Activated CD4-positive, CD25-positive, alpha-beta regulatory T cell (primary cell): ENCODE results near the gene FAM118A.
"Not testable (repeated sequence)": the region's sequence is repeated elsewhere in the genome, so short reads cannot be mapped to it uniquely, and the experiment has no call there.

ENCODE experiments used
- DNase-seq, 4 experiments: peaks; one replicate each; lab custom pipeline; 2025; lab: John Stamatoyannopoulos, UW

Gene FAM118A

GRCh38 chr22:45284705-45285262, 24.9 kb upstream of the FAM118A start, which contains the start of gene UPK3A:
Gene UPK3A, plus strand, starts transcription at chr22:45284949. Its CDS starts 65 bp downstream, at chr22:45285014.
- peak; percentile 29 to 41 (median 36) for DNase-seq

GRCh38 chr22:45285263-45286058, 24.3 kb upstream of the FAM118A start:
- no peak for DNase-seq

- DNase-seq = no peak
Measured at GRCh38 chr22:45286854-45287551, 22.7 kb upstream of the FAM118A start.

DNA sequence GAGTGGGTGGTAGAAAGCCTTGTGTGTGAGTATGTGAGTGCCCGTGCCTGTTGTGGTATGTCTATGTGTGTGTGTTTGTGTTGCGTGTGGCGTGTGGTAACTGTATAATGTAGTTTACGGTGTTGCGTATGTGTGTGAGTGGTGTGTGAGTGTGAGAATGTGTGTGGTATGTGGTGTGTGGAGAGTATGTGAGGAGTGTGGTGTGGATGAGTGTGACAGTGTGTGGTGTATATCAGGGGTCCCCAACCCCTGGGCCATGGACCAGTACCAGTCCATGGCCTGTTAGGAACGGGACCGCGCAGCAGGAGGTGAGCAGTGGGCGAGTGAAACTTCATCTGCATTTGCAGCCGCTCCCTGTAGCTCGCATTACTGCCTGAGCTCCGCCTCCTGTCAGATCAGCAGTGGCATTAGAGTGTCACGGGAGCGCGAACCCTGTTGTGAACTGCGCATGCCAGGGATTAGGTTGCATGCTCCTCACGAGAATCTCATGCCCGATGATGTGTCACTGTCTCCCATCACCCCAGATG, 19.3 kb upstream of the FAM118A start:
- no peak for DNase-seq

- no peak for DNase-seq
Measured at GRCh38 chr22:45291061-45291930, 18.4 kb upstream of the FAM118A start.

DNA sequence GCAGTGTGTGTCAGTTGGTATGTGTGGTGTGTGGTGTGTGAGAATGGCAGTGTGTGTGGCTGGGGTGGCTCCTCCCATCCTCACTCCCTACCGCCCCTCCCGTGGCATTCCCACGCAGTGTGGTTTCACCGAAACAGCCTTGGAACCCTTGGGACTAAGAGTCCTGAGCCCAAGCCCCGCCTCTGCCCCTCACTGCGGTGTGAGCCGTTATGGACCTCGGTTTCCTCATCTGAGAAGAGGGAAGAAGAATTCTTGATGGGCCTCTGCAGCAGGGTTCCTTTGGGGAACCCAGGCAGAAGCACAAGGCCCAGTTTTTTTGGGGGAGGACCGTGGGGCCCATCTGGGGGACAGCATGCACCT, 17.8 kb upstream of the FAM118A start:
- no peak for DNase-seq

GRCh38 chr22:45292731-45293442, 16.8 kb upstream of the FAM118A start:
- DNase-seq = no peak

DNA sequence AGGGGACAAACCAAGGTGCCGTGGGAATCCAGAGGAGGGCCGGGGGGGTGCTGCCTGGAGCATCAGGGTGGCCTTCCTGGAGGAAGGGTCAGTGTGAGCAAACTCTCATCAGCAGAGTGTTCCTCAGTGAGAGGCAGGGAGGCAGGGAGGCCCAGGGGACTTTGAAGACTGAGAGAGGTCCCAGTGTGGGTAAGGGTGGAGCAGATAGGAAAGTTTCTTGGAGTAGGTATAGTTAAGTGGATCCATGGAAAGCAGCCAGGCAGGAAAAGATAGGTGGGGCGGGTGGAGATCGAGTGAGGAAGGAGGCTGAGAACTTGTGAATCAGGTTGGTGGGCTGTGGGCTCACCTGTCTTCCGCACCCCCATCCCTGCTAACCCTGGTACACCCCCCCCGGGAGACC, 15.7 kb upstream of the FAM118A start:
- no peak for DNase-seq

- not testable (repeated sequence) for DNase-seq
Measured at GRCh38 chr22:45295004-45295403, 14.7 kb upstream of the FAM118A start.

- DNase-seq = no peak
Measured at GRCh38 chr22:45295492-45295891, 14.2 kb upstream of the FAM118A start.

- peak in 1 of 4 experiments; percentile 10 for DNase-seq
Measured at GRCh38 chr22:45296628-45297297, 13.0 kb upstream of the FAM118A start.

- DNase-seq = no peak
Measured at GRCh38 chr22:45298934-45299505, 10.7 kb upstream of the FAM118A start.

- DNase-seq = no peak
Measured at GRCh38 chr22:45302751-45303150, 7.0 kb upstream of the FAM118A start.

DNA sequence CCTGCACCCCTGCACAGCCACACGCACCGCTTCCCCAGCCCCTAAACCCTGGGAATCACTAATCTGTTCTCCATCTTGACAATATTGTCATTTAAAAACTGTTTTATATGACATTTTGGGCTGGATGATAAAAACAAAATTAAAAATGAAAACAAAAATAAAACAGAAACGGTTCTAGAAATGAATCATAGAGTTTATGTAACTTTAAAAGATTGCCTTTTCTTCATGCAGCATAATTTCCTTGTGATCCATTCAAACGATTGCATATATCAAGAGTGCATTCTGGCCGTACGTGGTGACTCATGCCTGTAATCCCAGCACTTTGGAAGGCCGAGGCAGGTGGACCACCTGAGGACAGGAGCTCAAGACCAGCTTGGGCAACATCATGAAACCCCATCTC, 6.6 kb upstream of the FAM118A start:
- DNase-seq = no peak

GRCh38 chr22:45304971-45305370, 4.8 kb upstream of the FAM118A start:
- DNase-seq = no peak

DNA sequence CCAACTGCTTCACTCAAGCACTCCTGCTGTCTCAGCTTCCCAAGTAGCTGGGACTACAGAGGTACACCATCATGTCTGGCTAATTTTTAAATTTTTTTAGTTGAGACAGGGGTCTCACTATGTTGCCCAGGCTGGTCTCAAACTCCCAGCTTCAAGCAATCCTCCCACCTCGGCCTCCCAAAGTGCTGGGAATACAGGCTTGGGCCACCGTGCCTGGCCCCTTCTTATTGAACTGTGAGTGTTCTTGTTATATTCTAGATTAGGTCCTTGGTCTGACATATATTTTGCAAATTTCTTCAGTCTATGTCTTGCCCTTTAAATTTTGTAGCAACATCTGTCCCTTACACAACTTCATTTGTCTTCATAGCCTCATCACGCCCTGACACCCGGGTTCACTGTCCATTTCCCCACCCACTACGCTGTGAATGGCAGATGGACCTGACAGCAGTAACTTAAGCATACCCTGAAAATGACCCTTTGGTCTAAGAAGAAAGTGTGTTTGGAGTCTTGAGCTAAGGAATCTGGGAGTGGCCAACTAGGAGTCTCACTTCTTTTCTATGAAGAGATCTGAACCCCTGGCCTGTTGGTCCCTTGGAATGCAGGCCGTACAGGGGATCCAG, 4.2 kb upstream of the FAM118A start:
- DNase-seq = no peak

GRCh38 chr22:45306139-45306538, 3.6 kb upstream of the FAM118A start:
- DNase-seq = no peak

DNA sequence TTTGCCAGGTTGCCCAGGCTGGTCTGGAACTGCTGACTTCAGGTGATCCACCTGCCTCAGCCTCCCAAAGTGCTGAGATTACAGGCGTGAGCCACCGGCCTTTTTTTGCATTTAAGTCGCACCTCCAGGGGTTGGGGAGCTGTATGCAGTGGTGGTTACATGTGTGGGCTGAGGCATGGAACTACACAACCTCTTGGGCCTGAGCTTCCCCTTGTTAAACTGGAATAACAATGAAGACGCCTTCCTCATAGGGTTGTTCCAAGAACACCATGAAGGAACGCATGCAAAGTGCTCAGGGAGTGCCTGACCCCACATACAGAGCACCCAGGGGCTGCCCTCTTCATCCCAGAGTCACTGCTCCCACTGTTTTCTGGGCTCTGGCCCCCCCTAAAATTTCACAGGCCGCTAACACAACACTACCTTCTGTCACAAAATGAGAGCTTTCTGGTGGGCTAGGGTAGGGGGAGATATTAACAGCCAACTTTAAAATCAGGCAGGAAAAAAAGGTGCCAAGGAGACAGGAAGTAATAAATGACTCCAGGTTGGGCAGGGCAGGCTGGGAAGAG, 1.3 kb upstream of the FAM118A start:
- no peak for DNase-seq

DNA sequence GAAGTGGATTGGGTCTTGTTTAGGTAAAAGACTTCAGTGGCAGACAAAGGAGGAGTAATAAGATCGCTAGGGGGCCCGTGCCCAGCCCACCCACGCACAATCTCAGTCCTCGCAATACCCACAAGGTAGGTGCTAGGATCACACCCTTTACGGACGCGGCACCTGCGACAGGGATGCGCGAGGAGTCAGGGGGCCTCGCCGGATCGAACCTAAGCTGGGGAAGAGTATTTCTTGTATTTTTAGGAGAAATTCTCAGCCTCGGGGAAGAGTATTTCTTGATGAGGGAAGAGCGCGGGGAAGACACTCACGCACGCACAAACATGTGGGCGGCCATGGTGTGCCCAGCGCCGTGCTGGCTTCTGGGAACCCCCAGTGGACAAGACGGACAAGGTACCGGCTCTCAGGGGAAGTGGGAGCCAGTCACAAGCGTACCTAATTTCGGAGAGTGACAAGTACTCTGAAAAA, 745 bp upstream of the FAM118A start:
- no peak for DNase-seq
